Vagina (tissue), 2 donors: ENCODE data around the gene IL6R. TPM values are rescaled to one million over a fixed set of nuclear protein-coding genes. Genes with fewer than 3 reads are reported as not detected.
"Not testable (repeated sequence)": the region's sequence is repeated elsewhere in the genome, so short reads cannot be mapped to it uniquely, and the experiment has no call there.

Source experiments
- DNase-seq, 2 donors: peaks; one replicate each; pipeline ENCODE4 v3.0.0-alpha.2; 2017; ENCODE audit errors: extremely low spot score in 2 of 2
- H3K27ac ChIP-seq: fragments of 200-600 bp; sonication (generic); one replicate; pipeline ENCODE4 v1.5.1; 2019
- H3K27me3 ChIP-seq: fragments of 200-600 bp; sonication (generic); one replicate; pipeline ENCODE4 v1.5.1; 2019
- H3K36me3 ChIP-seq, 2 donors: fragments of 200-600 bp; sonication (generic); one replicate each; pipeline ENCODE4 v1.5.1; 2017 to 2019
- H3K4me1 ChIP-seq: fragments of 200-600 bp; sonication (generic); one replicate; pipeline ENCODE4 v1.5.1; 2019
- H3K4me3 ChIP-seq, 2 donors: fragments of 200-600 bp; sonication (generic); 1 replicate in 1 of 2; 2 replicates in 1 of 2; pipeline ENCODE4 v1.5.1; 2016 to 2019
- H3K9me3 ChIP-seq: fragments of 200-600 bp; sonication (generic); one replicate; pipeline ENCODE4 v1.5.1; 2019
- POLR2A ChIP-seq, 2 donors: fragments of 450-650 bp; IDR thresholded peaks; one replicate each; pipeline ENCODE4 v1.6.1; 2017; ENCODE audit warnings: antibody characterized with exemption in 2 of 2, mild to moderate bottlenecking in 2 of 2, moderate library complexity in 2 of 2
- POLR2AphosphoS5 ChIP-seq, 2 donors: sonication (generic); formaldehyde crosslinking; IDR thresholded peaks; one replicate each; pipeline ENCODE4 v1.9.0; 2017; ENCODE audit warnings: antibody characterized with exemption in 2 of 2, mild to moderate bottlenecking in 2 of 2, low read depth in 1 of 2; ENCODE audit not compliant: insufficient read depth in 1 of 2
- intact Hi-C: fragments of 100-400 bp; cut with DNase I; formaldehyde crosslinking; loops from one replicate; pipeline ENCODE4 v1.15.1; 2023
- total RNA-seq: library from RNA; depleted of rRNA; stranded (reverse); fragments of >200 nt; gene quantifications from one replicate; pipeline ENCODE4 v1.2.3, GENCODE V29; 2016
- TF ChIP-seq, protein P1 (sequence below), 3 experiments: fragments of 450-650 bp in 2 of 3; fragments of 200-600 bp in 1 of 3; sonication (generic) in 1 of 3; IDR thresholded peaks; one replicate each; pipeline ENCODE4 v1.5.1; 2017 to 2019; ENCODE audit warnings: antibody characterized with exemption in 3 of 3, mild to moderate bottlenecking in 2 of 3, moderate library complexity in 2 of 3

IL6R gene
- total RNA-seq, 1 donor from 2014 or later, result 50.8 TPM

DNA sequence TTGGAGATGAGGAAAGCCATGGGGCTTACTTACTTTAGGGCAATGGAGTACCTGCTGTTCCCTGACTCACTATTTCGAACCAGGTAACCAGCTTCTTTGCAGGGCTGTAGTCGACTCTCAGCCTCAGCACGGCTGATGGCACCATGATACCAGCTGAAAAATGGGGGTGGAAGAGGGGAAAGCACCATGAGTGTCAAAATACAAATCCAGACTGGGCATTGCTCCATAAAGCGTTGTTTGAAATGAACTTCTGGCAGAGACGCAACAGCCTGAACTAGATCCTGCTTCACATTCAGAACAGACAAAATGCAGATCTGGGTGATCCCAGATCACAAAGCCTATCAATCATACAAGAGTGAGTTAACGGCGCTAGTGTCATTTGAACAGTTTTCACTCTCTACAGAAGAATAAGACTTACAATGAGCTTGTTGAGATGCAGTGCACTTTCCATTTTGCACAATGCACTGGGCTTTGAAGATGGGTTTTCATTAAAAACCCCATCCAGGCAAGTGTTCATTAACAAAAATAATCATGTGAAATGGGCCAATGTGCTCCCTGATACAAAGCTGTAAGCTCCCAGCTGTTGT, 80.9 kb downstream of the IL6R start:
- no peaks in the 10 kb centered on the region for H3K36me3 ChIP-seq
- H3K27me3 ChIP-seq, result no peaks in the 10 kb centered on the region
- no peak for DNase-seq
- H3K27ac ChIP-seq, result no peak overlapping the region
- no peak overlapping the region for H3K4me3 ChIP-seq
- intact Hi-C loops, result loop anchor here (2.0 kb wide), 1 partner anchor 71 kb away; no protein-coding TSS in a partner anchor
- no peaks in the 10 kb centered on the region for H3K4me1 ChIP-seq
- no peaks in the 10 kb centered on the region for H3K9me3 ChIP-seq
- TF ChIP-seq, protein P1, sequence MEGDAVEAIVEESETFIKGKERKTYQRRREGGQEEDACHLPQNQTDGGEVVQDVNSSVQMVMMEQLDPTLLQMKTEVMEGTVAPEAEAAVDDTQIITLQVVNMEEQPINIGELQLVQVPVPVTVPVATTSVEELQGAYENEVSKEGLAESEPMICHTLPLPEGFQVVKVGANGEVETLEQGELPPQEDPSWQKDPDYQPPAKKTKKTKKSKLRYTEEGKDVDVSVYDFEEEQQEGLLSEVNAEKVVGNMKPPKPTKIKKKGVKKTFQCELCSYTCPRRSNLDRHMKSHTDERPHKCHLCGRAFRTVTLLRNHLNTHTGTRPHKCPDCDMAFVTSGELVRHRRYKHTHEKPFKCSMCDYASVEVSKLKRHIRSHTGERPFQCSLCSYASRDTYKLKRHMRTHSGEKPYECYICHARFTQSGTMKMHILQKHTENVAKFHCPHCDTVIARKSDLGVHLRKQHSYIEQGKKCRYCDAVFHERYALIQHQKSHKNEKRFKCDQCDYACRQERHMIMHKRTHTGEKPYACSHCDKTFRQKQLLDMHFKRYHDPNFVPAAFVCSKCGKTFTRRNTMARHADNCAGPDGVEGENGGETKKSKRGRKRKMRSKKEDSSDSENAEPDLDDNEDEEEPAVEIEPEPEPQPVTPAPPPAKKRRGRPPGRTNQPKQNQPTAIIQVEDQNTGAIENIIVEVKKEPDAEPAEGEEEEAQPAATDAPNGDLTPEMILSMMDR (IDR thresholded peaks at IDR 0.05), result no peak
- TF ChIP-seq POLR2A (IDR thresholded peaks at IDR 0.05) (no peak), POLR2AphosphoS5 (IDR thresholded peaks at IDR 0.05; ENCODE audit: insufficient read depth in 1 of 2, low read depth in 1 of 2) (no peak)

DNA sequence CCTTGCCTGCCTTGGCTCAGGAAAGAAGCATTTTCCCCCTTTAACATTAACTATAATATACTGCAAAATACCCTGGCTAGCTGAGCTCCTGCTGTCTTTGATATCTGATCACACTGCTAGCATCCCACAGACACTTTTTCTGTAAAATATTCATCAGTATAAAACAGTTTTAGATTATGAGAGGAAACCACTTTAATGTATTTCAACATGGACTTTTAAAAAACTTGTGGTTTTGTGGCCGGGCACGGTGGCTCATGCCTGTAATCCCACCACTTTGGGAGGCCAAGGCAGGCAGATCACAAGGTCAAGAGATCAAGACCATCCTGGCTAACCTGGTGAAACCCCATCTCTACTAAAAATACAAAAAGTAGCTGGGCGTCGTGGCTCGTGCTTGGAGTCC, 81.6 kb downstream of the IL6R start:
- H3K36me3 ChIP-seq, H3K27me3 ChIP-seq, H3K27ac ChIP-seq, H3K4me1 ChIP-seq, DNase-seq, H3K9me3 ChIP-seq, intact Hi-C loops, H3K4me3 ChIP-seq: not testable (repeated sequence)

DNA sequence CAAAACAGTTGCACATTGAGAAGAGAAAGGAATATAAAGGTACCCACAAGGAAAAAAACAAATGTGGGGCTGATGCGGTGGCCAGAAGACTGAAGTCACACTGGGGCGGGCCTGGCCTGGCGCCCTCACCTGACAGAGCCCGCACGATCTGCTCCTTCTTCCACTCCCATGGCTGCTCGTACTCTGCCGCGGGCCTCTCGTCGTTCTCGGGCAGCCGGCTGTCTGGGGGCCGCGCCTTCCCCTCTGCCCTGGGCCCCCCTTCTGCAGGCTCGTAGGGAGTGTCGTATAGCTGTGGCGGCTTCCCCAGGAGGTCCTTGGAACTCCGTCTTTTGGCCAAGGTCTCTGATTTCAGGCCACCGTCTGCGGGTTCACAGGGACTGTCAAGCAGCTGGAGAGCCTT, 83.8 kb downstream of the IL6R start:
- H3K4me1 ChIP-seq, result no peaks in the 10 kb centered on the region
- no peak overlapping the region for H3K4me3 ChIP-seq
- no peak overlapping the region for H3K27ac ChIP-seq
- no peak for TF ChIP-seq POLR2AphosphoS5 (IDR thresholded peaks at IDR 0.05; ENCODE audit: insufficient read depth in 1 of 2, low read depth in 1 of 2)
- TF ChIP-seq, protein P1 (IDR thresholded peaks at IDR 0.05), result no peak
- TF ChIP-seq POLR2A (IDR thresholded peaks at IDR 0.05), result no peak
- no peaks in the 10 kb centered on the region for H3K36me3 ChIP-seq
- intact Hi-C loops, result no loop called here
- no peak for DNase-seq
- H3K27me3 ChIP-seq, result no peaks in the 10 kb centered on the region
- H3K9me3 ChIP-seq, result no peaks in the 10 kb centered on the region

DNA sequence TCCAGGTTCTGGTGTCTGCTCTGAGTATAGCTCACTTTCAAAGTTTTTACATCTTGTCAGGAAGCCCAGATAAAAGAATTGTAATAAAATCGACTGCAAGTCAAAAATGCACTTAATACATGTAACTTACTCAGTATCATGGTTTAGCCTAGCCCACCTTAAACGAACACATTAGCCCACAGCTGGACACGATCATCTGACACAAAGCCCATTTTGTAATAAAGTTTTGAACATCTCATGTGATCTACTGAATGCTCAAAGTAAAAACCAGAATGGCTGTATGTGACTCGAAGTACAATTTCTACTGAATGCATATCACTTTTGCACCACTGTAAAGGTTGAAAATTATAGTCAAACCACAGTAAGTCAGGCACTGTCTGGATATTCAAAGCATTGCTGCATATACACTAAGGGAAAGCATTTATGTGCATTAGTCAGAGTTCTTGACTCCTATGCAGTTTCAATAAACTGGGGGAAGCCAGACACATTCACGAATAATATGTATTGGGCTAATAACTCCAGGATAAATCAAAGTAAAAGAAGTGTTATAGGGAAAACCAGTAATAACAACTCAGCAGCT, 84.6 kb downstream of the IL6R start:
- Histone ChIP-seq H3K27ac (no peak overlapping the region), H3K27me3 (no peaks in the 10 kb centered on the region), H3K9me3 (no peaks in the 10 kb centered on the region), H3K36me3 (no peaks in the 10 kb centered on the region), H3K4me1 (no peaks in the 10 kb centered on the region), H3K4me3 (no peak overlapping the region)
- no peak for DNase-seq
- TF ChIP-seq POLR2AphosphoS5 (IDR thresholded peaks at IDR 0.05; ENCODE audit: insufficient read depth in 1 of 2, low read depth in 1 of 2), result no peak
- TF ChIP-seq, protein P1 (IDR thresholded peaks at IDR 0.05), result no peak
- no peak for TF ChIP-seq POLR2A (IDR thresholded peaks at IDR 0.05)
- intact Hi-C loops, result no loop called here

DNA sequence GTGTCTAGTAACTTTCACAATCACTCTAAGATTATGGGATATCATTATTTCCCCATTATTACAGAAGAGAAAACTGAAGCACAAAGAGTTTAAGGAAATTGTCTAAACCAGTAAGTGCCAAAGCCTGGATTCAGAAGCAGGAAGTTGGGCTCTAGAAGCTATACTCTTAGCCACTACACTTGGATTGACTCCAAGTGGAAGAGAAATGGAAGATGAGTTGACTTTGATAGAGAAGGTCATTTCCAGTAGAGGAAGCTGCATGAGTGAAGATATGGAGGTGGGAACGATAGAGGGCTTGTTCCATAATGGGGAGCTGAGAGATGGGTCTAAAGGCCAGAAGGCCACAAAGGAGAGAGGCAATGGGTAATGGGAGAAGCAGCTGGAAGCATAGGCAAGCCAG, 85.2 kb downstream of the IL6R start:
- no peak overlapping the region for H3K27ac ChIP-seq
- no peaks in the 10 kb centered on the region for H3K27me3 ChIP-seq
- DNase-seq, result no peak
- no peaks in the 10 kb centered on the region for H3K4me1 ChIP-seq
- H3K36me3 ChIP-seq, result no peaks in the 10 kb centered on the region
- intact Hi-C loops, result no loop called here
- no peak overlapping the region for H3K4me3 ChIP-seq
- no peaks in the 10 kb centered on the region for H3K9me3 ChIP-seq
- TF ChIP-seq, protein P1 (IDR thresholded peaks at IDR 0.05), result no peak
- TF ChIP-seq POLR2A (IDR thresholded peaks at IDR 0.05) (no peak), POLR2AphosphoS5 (IDR thresholded peaks at IDR 0.05; ENCODE audit: insufficient read depth in 1 of 2, low read depth in 1 of 2) (no peak)
